Activated effector memory CD4-positive, alpha-beta T cell treated with Interleukin-2 at 50 U/mL for 16 hours (primary cell): ENCODE results near the gene SORBS1.
"Not testable (repeated sequence)": the region's sequence is repeated elsewhere in the genome, so short reads cannot be mapped to it uniquely, and the experiment has no call there.

ENCODE experiments used
- DNase-seq: peaks from one replicate; pipeline ENCODE4 v3.0.0-alpha.2; 2020

The SORBS1 gene

DNA sequence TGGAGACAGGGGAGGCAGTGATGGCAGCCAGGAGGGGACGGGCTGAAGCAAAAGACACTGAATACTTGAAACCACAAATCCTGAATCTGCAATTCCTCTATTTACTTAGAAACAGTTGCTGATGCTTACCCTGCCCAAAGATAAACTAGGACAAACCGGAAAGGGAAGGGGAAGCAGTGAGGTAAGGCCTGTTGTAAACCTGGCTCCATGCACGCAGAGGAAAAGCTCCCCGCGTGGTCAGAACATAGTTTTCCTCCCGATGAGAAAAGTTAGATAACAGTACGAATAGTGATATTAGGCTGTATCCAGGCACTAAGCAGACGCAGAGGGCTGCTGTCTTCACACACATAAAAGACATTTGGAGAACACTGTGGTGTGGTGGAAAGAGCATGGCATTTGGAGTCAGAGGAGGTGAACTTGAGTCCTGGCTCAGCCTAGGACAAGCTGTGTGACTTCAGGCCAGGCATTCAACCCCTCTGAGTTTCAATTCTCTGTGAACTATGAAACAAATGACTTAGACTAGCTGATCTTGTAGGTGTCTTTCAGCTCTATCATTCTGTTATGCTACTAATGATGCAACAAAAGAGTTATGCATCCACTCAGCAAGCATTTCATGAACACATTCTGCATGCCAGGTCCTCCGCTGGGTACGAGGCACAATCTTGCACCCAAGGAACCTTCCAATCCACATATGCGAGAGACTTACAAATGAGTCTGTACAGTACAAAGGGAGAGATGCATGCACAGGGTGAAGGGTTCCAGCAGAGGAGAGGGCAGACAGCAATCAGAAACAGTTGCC lies 80.9 kb downstream of the SORBS1 start:
- DNase-seq: no peak

DNA sequence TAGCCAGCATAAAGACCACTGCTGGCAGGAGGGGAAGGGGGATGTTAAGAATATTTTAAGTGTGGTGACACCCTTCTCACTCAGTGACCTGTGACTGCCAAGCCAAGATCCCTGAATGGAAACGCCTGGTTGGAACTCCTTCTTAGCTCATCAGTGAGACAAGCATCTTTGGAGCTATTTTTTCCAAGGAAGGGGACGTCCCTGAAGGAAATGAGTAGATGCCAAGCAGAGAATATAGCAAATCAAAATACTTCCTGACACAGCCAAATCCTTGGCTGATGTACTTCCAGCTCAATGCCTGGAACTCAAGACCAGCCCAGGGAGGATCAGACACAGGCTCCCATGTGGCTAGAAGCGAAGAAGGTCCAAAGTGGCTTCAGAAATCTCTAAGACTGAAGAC lies 82.2 kb downstream of the SORBS1 start:
- DNase-seq: no peak

DNA sequence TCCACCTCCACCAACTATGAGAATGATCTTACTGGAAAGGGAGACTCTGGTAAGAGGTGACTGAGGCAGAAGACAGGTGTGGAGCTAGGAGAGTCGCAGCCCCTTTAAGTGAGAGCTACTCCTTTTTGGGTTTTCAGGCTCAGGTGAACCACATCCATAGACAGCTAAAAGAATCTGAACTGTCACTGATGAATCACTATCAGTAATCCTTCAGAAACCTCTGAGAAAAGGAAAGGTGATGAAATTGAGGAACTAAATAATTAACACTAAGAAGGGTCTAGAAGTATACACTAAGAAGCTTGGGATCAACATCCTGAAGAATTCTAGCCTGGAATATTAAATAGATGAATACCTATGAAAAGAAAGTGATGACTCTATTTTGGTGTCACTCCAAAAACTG lies 83.0 kb downstream of the SORBS1 start:
- DNase-seq: no peak

DNA sequence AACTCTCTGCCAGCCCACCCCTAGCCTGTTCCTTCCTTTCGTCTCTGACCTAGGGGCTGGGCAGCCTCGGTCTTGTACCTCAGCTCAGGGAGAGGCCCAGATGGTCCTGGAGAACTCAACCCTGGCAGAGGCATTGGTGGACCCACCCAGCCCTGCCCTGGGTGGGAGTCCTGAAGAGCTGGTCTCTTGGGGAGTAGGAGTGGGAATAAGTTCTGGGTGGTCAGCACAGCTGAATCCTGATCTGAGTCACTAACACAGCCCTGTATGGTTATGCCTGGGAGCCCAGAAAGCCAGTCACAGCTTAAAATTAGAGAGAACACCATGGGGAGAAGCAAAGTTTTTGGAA lies 84.0 kb downstream of the SORBS1 start:
- DNase-seq: no peak

DNA sequence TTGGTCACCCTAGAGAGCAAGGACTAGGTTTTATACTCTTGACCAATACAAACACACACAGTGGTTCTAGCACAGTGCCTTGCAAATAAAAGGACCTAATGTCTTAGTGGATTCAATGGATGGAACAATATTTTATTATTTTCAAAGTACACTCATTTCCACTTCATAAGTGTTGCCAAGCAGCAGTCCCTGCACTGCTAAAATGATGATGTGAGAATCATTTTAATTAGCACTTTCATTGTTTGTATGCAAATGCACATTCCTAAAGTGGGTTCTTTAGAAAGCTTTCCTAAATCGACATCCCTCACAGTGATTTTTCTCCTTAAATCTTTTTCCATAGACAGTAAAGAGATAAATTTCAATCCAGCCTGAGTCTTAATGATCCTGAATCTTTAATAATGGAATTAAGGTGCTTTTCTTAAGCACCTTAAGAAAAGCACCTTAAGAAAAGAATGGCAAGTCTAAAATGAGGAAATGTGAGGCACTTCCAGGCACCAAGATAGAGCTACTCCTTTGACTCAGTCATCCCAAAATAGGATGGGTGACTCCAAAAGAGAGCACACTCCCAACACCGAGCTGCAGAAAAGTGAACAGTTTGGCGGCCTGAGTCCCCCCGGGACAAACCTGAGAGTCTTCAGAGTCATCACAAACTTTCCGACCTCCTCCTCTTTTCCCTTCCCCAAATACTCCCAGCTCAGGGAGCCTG lies 84.5 kb downstream of the SORBS1 start:
- no peak for DNase-seq

DNA sequence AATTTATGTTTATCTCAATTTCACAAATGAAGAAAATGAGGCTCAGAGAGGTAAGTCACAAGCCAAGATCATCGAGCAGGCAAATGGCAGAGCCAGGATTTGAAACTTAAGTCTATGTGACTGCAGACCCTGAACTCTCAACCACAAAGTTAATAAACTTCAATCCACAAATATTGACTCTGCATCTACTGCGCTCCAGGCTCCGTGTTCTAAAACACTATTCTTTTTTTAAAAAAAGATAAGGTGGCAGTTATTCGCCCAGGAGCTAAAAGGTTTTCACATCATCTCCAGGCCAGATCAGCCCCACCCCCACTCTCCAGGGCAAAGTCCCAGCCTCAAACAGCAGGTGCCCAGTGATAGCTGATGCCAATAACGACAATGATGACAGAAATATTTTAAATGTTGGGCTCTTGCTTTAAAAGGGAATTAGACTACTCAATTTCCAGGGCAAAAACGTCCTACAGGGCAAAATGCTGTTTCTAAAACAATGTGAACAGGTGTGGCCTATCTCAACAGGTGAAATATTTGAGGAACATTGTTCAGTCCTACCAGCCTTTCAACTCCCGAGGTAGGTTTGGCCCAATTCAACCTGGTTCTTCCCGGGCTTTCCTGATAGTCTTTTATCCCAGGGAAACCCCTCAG lies 85.2 kb downstream of the SORBS1 start:
- no peak for DNase-seq

DNA sequence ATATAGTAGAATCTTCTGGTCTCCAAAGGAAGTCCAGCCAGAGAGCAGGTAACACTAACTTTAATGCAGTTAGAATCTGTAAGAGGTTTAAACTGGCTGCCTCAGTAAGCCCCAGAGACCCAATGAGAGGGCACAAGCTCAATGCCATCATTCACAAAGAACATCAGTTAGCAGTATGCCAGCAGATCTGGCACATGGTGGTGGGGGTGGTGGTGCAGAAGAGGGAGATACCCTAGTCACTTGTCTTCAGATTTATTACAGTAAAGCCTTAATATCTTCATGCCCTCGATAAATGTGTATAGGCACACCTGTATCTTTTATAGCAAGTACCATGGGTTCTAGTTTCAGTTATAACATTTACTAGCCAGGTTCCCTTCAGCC lies 86.2 kb downstream of the SORBS1 start:
- no peak for DNase-seq

DNA sequence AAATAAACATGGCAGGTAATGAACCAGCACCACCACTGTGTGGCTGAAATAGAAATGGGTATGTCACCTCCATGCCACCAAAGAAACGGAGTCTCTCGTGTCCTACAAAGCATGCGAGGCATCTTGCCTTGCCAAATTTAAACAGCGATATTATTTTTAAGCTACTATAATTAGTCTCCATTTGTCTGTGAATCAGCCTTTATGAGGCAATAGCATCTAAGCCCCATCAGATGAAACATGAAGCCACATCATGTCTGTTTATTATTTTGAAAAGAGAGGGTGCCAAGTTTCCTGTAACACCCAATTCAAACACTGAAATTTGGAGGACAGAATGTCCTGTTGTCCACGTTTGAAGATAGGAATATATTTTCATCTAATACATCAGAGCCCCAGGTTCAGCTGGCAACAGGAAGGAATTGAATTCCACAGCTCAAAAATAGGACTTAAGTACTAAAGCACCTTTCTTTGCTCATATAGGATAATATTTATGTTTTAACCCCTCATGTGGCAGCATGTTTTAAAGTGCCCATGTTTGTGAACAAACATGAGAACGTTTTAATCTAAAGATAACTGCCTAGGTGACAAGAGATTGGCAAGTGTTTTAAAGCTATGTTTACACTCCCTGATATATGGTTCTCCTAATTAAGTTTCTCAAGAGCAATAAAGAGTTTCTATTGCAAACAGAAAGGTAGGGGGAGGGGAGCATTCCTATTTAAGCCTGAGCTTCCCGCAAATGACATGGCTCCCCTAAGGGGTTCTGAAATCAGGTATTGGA lies 86.8 kb downstream of the SORBS1 start:
- no peak for DNase-seq

DNA sequence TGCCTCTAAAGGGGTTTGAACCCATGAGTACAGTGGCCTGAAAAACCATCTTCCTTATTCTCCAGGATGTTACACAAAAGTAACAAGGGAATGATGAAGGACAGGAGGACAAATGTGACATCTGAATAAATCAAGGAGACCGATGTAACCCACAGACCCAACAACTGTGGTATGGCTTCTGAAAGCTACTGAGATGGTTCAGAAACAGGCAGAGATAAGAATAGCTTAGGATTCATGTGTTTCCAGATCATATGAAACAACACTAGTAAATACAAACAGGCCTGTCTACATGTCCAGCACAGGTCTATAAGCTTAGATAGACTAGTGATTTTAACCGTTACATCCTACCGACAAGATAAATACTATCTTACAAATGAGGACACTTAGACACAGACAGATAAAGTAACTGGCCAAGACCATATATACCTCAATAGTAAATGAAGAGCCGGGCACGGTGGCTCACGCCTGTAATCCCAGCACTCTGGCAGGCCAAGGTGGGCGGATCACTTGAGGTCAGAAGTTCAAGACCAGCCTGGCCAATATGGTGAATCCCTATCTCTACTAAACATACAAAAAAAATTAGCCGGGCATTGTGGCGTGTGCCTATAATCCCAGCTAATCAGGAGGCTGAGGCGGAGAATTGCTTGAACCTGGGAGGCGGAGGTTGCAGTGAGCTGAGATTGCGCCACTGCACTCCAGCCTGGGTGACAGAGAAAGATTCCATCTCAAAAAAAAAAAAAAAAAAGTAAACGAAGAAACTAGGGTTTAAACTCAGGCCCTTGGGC lies 88.7 kb downstream of the SORBS1 start:
- DNase-seq: no peak

DNA sequence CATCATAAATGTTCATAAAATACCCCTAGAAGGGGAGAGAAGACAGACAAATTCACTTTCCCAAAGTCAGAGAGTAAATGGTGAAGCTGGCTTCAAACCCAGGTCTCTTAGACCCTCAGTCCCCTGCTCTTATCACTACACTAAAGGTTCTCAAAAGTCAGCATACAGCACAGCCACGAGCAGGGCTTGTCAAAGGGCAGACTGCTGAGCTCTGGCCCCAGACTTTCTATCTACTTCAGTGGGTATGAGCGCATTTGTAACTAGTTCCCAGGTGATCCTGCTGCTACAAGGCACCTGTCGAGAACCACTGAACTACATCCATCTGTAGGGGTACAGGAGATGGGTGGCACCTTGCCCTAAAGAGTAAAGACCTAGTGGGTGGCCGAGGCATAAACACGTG lies 91.5 kb downstream of the SORBS1 start:
- no peak for DNase-seq

DNA sequence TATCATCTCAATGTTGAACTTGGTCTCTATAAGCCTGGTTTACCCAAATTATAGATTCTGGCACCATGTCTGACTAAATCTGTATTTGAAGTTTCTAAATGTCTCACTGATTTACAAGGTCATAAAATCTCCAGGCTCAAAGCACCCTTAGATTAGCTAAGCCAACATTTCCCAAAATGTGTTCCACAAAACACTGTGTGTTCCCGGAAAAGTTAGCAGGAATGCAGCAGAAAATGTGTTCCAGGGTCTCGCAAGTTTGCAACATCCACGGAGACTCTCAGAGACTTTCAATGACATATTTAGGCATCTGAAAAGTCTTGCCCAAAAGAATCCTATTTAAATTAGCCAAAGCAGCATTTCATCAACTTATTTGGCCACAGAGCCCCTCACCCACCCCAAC lies 91.9 kb downstream of the SORBS1 start:
- DNase-seq: no peak

DNA sequence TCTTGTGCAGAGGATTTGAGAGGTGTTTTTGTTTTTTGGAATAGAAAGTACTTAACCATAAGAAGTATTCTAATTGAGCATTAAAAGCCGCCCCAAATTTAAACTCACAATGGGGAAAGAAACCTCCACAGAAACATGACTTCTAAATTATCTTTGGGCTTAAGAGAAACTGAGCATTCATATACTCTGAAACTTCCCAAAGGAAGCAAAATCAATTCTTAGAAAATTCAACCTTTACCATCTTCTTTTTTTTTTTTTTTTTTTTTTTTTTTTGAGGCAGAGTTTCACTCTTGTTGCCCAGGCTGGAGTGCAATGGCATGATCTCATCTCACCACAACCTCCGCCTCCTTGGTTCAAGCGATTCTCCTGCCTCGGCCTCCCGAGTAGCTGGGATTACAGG lies 93.5 kb downstream of the SORBS1 start:
- not testable (repeated sequence) for DNase-seq

DNA sequence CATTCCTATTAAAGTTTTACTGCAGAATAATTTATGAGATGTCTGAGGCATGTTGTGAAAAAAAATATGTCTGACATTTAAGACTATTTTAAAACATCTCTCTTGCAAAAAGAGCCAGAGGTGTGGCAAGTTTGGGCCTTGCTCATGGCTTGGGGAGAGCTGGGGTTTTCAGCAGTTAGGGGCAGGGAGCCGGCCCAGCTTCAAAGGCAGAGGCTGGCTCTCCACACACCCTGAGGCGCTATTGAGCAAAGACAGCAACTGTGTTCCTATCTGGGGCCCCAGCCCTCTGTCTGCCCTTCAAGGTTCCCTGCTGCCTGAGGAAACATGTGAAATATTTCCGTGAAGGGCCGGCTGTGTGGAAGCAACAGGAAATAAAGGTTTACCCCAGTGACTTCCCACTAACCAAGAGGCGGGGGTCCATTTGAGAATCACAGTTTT lies 94.0 kb downstream of the SORBS1 start:
- DNase-seq: no peak

DNA sequence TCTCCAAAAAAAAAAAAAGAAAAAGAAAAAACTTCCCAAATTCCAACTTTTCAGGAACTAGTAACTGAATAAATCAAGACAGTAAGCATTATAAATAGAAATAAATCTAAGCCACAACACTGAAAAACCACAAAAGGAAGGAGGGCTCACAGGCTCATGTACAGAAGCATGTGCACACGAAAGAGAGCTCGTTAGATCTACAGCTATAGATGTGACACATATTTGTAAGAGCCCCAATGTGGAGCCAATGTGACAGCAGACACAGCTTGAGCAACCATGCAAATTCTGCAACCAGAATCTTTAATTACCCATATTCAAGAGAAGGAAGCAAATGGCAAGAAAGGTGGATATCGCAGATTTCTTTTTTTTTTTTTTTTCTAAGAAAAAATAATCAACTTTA lies 94.7 kb downstream of the SORBS1 start:
- DNase-seq: no peak

DNA sequence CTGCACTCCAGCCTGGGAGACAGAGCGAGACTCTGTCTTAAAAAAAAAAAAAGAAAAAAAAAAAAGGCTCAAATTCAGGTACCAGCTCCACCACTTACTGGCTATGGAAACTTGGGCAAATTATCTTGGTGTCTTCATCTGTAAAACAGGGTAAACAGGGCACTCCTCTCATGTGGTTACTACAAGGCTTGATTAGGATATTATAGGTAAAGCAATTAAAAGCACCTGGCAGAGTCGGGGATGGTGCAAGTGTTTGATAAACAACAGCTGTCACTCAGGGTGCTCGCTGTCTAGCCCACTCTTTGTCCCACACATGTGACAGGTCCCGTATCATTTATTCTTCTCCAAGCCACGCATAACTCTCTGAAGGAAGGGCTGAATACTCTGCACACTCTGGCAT lies 96.9 kb downstream of the SORBS1 start:
- DNase-seq: no peak

DNA sequence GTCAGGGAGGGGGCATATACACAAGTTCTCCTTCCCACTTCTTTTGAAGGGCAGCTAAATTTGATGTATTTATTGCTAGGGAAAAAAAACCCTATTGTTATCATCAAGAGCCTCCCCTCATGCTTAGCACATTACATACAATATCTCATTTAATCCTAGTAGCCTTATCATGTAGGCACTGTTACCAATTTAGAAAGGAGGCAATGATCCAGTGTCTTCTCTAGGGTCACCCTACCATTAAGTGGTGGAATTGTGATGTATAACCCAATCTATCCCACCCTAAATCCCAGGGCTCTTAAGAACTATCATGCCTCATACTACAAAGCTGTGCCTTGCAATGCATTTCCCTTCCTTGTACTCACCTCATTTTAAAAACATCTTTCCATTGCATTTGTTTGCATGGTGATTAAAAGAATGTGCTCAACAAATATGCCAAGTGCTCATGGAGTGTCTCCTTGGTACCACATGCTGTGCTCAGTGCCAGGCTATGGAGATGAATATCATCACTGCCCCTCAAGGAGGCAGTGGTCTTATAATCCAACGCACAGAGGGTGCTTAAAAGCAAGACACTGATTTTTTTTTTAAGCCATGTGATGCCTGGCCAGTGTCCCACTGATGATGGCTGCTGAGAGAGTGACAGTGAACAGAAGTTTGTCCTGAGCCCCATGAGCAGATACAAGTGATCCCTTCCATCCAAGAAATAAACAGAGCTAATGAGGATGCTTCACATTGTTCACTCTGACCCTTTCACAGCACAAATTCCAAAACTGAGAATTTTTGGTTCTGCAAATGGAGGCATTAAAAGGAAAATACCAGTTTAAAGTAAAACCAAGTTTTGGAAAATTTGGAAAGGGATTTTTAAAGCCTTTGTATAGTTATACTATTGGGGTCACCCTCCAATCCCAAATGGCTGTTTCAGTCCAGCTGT lies 98.2 kb downstream of the SORBS1 start:
- no peak for DNase-seq

DNA sequence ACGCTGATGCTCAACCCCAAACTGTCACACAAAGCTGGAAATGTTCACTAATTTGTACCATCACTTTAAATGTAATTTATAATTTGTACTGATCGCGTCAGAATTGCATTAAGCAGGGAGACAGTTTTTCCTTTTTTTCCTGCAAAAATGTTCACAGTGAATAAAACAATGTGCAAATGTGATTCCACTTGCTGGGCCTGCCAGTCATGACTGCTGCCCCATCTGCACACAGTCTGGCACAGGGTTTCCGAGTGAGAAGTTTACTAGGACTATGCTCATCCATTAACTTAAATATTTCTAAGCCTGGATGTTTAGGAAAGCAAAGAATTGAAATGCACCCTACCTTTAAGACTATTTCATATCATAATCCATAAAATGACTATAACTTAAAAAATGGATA lies 99.6 kb downstream of the SORBS1 start:
- no peak for DNase-seq

DNA sequence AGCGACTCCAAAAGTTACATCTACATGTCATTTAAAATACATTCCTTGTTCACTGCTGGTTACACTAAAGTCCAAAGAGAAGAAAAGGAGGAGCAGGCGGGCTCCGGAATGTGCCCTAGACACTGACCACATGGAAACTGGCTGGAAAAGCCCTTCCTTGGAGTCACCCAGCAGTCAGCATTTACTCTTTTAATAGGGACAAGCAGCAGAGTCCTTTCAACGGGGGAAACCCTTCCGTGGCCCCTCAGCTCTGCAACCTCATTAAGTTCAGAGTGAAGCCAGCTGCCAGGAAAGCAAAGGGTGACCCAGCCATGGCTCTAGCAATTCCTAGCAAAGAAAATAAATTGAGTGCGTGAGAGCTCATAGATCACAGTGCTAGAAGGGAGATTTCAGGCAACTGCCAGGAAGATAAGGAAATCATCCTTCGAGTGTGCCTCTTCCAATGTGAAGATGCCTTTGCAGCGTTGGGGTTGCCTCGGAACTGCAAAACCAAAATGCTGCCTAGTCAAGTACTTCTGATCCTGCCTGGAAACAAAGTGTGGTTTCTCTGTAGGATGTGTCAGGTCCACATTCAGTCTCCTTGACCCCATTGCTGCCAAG lies 101.6 kb downstream of the SORBS1 start:
- DNase-seq: no peak

DNA sequence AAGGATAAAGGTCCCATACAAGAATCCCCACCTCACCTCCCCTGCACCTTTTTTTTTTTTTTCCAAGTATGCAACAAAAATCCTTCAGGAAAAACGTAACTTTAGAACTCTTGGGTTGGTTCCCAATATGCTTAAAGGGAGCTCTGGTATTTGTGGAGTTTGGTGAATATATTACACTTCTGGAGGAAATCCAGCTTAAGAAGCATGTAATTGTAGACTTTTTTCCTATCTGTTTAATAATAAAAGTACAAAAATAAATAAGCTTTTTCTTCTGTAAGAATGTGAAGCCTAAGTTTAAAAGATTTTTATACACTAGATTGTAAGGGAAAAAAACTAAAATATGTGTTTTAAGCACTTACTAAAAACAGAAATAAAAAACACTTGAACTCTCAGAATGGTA lies 102.3 kb downstream of the SORBS1 start:
- no peak for DNase-seq

DNA sequence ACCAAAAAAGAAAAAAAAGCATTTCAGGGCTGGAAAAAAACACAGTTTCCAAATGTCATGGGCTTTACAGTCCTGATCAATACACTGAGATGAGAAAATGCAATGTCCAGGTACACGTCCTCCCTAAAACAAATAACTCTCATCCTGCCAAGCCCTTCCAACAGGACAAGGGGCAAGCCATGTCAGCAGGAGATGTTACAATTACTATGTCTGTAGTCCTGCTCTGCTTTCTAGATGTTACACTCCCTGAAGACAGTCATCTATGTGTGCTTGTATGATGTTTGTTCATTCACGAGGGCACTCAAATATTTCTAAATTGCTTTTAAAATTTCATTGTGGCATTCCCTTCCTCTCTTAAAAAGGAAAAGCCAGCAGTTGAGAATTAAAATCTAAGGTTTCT lies 103.2 kb downstream of the SORBS1 start:
- DNase-seq: no peak

DNA sequence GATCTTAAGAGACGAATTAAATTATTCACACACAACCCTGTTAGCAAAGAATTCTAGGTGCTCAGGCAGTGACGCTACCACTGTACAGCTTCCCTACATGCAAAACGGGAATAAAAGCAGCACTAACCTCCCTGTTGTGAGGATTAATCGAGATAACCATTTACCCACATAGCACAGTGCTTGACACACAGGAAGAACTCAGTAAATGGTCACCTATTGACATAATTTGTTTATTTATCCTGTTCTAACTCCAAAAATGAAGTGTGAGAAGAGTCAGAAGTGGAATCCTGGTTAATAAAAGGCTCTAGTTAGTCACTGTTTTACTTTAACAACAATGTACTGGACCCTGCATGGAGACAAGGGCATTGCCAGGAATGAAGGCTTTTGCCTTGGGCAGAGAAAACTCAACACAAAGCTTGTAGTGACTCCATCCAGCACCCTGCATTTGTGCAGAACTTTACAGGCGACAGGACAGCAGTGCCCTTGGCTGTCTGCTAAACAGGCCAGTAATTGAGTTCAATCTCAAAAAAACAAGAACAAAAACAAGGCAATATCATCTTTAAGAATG lies 103.8 kb downstream of the SORBS1 start:
- no peak for DNase-seq
